Occipital lobe (tissue), 2 donors: ENCODE results near the gene STON2. TPM values are rescaled to one million over a fixed set of nuclear protein-coding genes. Genes with fewer than 3 reads are reported as not detected.
"Not testable (repeated sequence)": the region's sequence is repeated elsewhere in the genome, so short reads cannot be mapped to it uniquely, and the experiment has no call there.

Source experiments
- DNase-seq: peaks from one replicate; lab custom pipeline; 2025; lab: John Stamatoyannopoulos, UW
- total RNA-seq: library from RNA; depleted of rRNA; stranded (reverse); fragments of >200 nt; gene quantifications from one replicate; pipeline ENCODE4 v1.2.3, GENCODE V29; 2014

STON2 gene
- total RNA-seq, 1 donor from 2014 or later, result 38.8 TPM

- DNase-seq, result no peak
Observed at GRCh38 chr14:81269979-81270375, 130.1 kb downstream of the STON2 start.

GRCh38 chr14:81269100-81269978 is 130.8 kb downstream of the STON2 start:
- no peak for DNase-seq

DNA sequence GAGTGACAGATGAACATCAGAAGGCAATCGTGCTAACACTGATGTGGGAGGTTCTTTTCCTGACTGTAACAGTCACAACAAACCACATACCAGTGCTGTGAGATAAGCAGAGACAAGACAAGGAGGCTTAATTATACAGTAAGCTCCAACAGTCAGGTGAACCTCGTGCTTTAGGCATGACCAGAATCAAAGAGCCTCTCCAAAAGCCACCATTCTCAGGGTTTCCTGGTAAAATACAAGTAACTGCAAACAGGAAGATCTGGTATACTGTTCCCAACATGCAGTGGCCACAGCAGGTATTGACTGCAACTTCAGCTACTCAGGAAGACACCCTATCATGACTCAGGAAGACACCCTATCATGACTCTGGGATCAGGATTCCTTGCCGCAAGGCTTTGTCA is 132.1 kb downstream of the STON2 start:
- no peak for DNase-seq

GRCh38 chr14:81265636-81266169 is 134.4 kb downstream of the STON2 start:
- DNase-seq, result no peak

GRCh38 chr14:81264671-81265070 is 135.5 kb downstream of the STON2 start:
- no peak for DNase-seq

DNA sequence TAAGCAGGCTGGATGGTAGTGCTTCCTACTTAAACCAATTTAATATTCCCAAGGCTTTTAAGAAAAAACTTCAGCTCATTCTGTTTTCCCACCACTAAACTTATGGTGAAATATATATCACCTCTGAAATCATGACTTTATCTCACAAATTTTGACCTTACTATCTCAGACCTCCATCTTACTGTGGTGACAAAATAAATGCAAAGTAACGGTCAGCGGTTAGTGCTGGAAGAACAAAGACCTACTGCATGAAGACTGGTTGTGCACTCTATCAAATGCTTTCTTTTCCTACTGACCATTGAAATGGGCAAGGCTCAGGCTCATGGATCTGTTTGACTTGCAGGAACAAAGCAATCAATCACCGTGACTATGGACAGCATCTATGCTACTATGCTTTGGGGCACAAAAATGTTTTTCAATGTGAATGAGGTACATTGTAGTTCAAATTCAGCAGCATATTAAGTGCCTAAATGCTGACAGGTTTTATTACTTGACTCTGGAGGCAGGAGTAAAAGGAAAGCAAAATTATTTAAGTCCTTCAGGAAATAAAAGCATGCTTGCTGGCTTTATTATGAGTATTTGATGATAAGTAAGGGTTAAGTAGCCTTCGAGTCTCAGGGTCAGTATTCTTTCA is 136.2 kb downstream of the STON2 start:
- DNase-seq, result no peak

GRCh38 chr14:81261176-81261575 is 138.9 kb downstream of the STON2 start:
- no peak for DNase-seq

DNA sequence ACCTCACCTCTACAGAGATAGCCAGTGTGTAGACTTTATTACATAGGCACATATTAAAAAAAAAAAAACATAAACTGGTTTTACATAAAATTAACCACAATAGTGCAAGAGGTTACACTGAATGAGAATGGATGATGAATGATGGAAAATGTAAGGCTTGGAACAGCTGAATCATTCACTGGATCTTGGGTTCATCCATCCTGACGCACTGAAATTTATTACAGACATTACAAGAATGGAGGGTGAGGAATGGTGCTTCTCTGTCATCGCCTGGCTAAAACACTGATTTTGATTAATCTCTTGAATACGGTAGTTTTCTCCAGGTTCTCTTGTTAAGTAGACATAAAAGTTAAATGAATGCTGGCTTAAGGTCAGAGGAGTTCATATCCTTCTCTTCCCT is 139.4 kb downstream of the STON2 start:
- DNase-seq, result no peak

DNA sequence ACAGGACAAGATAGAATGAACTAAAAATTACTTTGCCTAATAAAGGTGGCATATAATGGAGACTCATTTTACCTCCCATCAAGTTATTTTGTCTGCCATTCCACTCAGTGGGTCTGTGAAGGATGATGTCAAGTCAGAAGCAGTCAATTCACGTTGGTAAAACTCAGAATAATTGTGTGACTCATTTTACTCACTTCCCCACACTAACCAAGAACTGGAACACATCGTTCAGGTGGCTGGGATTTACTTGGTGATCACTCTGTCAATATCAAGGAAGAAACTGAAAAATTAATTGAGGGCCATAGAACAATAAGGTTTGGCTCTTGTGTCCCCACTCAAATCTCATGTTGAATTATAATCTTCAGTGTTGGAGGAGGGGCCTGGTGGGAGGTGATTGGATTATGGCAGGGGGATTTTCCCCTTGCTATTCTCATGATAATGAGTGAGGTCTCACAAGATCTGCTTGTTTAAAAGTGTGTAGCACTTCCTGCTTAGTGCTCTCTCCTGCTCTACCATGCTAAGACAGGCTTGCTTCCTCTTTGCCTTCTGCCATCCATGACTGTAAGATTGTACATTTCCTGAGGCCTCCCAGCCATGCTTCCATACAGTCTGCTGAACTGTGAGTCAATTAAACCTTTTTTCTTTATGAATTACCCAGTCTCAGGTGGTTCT is 143.7 kb downstream of the STON2 start:
- DNase-seq, result no peak

GRCh38 chr14:81252278-81252677 is 147.8 kb downstream of the STON2 start:
- no peak for DNase-seq

DNA sequence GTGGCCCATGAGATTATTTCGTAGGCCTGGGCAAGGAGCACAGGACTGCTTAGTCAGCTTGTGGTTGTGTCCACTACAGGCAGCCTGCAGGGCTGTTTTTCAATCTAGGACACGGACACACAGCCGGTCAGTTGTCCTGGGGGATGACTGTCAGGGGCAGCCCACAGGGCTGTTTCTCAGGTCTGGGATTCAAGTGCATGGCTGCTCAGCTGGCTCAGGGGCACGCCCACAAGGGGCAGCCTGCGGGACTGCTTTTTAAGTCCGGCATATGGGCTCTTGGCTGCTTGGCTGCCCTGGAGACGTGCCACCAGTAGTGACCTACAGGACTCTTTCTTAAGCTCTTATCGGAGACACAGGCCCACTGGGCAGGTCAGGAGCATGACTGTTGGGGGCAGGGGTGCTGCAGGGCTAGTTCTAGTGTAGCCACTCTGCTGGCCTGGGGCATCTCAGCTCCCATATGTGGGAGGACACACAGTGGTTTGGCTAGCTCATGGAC is 152.8 kb downstream of the STON2 start:
- DNase-seq, result no peak

GRCh38 chr14:81246461-81247270 is 153.5 kb downstream of the STON2 start:
- no peak for DNase-seq

DNA sequence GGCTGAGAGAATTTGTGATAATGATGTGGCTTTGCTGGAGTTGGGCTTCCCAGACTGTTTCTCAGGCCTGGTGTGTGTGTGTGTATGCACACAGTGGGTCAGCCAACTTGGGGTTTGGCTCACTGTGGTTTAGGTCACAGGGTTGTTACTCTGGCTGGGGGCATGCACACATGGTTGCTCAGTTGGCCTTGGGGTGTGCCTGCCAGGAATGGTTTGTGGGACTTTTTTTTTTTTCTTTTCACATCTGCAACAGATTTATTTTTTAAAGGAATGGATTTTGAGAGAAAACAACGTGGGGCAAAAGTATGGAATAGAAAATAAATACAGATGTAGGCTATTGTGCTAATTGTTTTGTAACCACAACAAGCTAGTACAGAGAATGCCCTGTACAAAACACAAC is 154.4 kb downstream of the STON2 start:
- DNase-seq, result no peak

DNA sequence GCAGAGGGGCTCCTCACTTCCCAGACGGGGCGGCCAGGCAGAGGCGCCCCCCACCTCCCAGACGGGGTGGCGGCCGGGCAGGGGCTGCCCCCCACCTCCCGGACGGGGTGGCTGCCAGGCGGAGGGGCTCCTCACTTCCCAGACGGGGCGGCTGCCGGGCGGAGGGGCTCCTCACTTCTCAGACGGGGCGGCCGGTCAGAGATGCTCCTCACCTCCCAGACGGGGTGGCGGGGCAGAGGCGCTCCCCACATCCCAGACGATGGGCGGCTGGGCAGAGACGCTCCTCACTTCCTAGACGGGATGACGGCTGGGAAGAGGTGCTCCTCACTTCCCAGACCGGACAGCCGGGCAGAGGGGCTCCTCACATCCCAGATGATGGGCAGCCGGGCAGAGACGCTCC is 155.7 kb downstream of the STON2 start:
- DNase-seq, result not testable (repeated sequence)

GRCh38 chr14:81243499-81243898 is 156.6 kb downstream of the STON2 start:
- DNase-seq, result no peak

GRCh38 chr14:81236849-81237248 is 163.3 kb downstream of the STON2 start:
- not testable (repeated sequence) for DNase-seq

GRCh38 chr14:81236138-81236537 is 164.0 kb downstream of the STON2 start:
- no peak for DNase-seq

DNA sequence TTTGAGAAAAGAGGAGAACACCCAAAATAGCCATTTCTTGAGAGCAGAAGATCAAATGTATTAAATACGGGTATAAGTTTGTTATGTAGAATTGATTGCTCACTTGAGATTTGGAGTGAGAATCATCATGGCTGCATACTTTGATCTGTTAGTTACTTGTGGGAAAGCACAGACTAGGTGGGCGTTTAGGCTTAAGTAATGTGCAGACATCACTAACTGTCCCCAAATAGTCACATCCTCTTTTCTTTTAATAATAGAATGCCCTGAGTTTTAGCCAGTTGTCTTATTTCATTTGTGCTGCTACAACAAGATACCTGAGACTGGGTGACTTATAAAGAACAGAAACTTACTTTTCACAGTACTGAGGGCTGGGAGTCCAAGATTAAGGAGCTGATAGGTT is 165.0 kb downstream of the STON2 start:
- no peak for DNase-seq

GRCh38 chr14:81234278-81234677 is 165.8 kb downstream of the STON2 start:
- DNase-seq, result no peak

- DNase-seq, result no peak
Observed at GRCh38 chr14:81233615-81234014, 166.5 kb downstream of the STON2 start.

DNA sequence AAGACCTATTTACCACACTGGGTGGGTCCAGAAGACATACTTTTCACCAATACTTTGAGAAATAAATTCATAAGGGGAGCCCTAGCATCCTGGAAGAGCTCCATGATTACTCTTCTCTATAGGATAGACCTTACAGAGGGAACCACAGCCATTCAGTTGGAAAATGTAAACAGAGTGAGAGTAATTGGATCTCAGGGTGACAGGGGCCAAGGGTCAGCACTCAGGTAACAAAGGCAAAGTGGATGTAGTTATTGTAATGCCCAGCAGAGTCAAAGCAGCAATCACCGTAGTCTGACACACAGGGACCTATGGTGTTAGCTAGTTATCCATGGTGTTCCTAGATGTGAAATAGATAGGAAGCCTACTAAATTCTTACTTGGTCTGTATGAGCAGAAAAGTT is 168.6 kb downstream of the STON2 start:
- DNase-seq, result no peak
